ENCODE results near the gene NAT16. TPM values are rescaled to one million over a fixed set of nuclear protein-coding genes. Genes with fewer than 3 reads are reported as not detected.

The NAT16 gene
- total RNA-seq, 1 donor from 2014 or later = not detected

DNA sequence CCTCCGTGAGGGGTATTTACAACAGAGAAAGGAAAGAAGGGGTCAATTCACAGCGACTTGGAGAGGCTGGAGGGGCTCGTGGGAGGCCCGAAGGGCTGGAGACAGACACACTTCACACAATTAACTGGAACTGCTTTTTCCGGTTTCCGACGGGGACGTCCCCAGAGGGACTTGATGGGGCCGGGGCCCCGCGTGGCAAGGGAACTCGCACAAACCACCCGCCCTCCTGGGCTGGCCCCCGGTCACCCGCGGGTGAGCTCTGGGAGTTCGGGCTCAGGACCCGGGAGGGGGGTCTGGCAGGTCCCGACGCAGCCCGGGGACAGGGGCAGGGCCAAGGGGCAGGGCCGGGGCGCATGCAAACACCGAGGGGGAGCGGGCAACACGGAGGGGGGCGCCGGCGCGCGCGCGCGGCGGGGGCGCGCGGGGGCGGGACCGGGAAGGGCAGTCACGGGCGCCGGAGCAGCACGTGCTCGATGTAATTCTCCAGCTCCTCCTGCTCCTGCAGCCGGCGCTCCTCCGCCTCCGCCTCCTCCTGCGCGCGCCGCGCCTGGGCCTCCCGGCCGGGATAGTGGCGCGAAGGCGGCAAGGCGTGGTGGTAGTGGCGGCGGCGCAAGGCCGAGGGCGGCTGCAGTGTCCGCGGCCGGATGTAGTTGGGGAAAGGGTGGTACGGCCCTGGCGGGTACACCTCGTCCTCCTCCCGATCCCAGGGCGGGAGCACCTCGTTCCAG is 17.4 kb downstream of the NAT16 start:
- intact Hi-C loops (cut with micrococcal nuclease) = no loop called here

DNA sequence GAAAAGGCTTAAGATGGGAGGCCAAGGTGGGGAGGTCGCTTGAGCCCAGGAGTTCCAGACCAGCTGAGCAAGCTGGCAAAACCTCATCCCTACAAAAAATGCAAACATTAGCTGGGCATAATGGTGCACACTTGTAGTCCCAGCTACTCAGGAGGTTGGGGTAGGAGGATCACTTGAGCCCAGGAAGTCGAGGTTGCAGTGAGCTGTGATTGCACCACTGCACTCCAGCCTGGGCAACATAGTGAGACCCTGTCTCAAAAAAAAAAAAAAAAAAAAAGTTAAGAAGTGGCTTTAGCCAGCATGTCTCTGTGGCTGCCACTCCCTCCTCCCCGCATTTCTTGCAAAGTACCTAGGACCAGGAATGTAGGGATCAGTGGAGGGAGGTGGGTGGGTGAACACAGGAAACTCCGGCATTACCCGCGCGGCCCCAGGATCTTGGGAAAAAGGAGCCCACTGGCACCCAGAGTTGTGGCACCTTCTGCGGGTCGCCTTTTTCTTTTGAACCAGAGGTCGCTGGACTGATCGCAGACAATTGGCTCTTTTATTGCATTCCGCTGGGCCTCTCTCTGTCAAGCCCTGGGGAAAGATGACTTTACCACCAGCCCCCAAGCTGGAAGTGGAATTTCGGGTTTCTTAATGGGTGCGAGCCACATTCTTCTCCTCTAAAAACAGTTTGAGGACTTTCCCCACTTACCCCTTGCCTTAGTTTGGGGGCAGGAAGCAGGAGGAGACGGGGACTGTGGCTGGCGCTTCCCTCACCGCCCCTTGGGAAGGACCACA is 18.2 kb downstream of the NAT16 start:
- intact Hi-C loops (cut with micrococcal nuclease) = no loop called here

- intact Hi-C loops (cut with micrococcal nuclease) = no loop called here
Measured at GRCh38 chr7:101160910-101161309, 19.2 kb downstream of the NAT16 start.

GRCh38 chr7:101159696-101160674 is 20.1 kb downstream of the NAT16 start:
- intact Hi-C loops (cut with micrococcal nuclease) = loop anchor here (10.0 kb wide), 1 partner anchor 75 kb away; the partner anchor contains the start of gene TRIM56

DNA sequence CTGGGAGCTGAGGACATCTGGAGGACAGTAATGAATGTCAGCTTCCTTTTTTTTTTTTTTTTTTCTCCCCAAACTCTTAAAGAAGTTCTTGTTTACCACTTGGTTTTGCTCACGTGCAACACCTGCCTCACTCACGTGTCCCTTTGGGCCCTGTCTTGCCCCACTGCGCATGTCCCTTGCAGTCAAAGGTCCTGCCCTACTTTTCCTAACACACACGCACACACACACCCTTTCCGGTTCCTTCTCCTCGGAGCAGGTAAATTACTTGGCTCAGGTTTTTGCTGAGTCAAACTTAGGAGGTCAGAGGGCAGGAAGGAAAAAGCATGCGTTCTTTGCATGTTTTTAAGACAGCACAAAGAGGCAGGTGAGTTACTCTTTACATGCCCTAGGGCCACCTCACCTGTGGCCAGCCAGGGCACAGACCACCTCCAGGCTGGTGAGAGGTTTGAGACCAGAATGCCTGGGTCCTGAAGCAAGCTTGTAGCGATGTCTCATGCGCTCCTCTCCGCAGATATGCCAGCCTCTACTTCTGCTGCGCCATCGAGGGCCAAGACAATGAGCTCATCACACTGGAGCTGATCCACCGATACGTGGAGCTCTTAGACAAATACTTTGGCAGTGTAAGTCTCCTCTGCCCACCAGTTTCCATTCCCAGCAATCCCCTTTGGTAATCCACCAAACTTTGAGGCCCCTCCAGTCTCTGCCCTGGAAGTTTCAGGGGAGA is 23.1 kb downstream of the NAT16 start:
- intact Hi-C loops (cut with micrococcal nuclease) = loop anchor here (10.0 kb wide), 1 partner anchor 72 kb away; the partner anchor contains the start of gene TRIM56

DNA sequence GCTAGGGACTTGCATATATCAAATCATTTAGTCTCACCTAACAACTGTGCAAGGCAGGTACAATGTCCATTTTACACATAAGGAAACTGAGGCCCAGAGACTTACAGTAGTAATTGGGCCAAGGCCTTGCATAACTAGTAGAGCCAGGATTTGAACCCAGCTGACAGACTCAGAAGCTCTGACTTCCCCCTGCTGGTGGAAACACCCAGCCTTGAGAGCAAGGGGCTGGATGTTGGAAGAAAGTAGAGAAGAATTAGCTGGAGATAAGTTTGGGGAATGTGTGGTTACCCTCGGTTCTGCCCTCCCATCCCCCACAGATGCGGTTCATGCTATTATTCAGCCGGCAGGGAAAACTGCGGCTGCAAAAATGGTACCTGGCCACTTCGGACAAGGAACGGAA is 23.8 kb downstream of the NAT16 start:
- intact Hi-C loops (cut with micrococcal nuclease) = loop anchor here (10.0 kb wide), 1 partner anchor 71 kb away; the partner anchor contains the start of gene TRIM56

DNA sequence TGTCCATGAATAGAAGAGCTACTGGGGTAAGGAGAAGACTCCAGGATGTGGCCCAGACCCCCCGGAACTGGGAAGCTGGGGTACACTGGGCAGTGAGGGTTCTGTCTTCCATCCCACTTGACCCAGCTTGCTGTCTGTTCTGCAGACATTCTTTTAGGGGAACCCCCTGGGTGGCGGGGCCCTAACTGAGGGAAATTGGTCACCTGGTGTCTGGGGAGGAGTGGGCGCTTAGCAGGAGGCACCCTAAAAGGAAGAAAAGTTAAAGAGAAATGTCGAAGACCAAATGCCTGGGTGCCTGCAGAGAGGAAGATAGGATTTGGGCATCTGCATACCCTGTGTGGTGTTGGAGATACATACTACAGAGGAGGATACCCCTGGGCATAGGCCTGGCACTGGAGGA is 24.8 kb downstream of the NAT16 start:
- intact Hi-C loops (cut with micrococcal nuclease) = loop anchor here (10.0 kb wide), 1 partner anchor 71 kb away; the partner anchor contains the start of gene TRIM56

- intact Hi-C loops (cut with micrococcal nuclease) = loop anchor here (1.0 to 10.0 kb wide), 4 partner anchors 11 to 70 kb away; partner anchors contain the start of genes TRIM56, VGF and ZNHIT1
Measured at GRCh38 chr7:101154693-101155102, 25.4 kb downstream of the NAT16 start.

DNA sequence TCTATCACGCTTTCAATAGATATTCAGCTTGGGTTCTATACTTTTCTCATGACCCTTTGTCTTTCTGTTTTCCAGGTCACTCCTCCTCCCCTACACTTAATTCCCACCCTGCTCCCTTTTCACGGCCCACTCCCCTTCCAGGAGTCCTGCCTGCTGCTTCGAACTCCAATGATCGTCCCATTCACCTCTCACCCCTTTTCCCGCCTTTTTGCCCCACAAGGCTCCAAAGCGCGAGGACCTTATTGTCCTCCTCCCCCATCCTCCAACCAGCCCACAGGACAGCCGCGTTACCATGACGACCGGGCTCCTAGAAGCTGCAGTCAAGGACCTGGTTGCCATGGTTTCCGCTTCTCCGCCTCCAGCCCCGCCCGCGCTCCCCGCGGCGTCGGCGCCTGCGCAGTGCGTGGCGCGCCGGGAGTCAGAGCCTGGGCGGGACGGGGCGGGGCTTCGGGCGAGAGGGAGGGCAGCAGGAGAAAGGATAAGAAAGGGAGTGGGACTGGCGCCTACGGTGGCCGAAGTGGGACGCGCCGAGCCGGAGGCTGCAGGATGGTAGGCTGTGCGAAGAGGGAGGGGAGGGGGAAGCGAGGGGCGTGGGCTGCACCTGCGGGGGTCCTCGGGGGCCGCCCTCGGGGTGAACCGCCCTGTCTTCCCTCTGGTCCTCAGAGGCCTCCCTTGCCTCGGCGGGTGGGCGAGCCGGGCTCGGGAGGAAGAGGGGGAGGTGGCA is 26.0 kb downstream of the NAT16 start, which contains the start of gene AP1S1:
Gene AP1S1 (plus strand): TSS at position 508 of the 724 bp plus-strand sequence. CDS start 39 bp downstream, at position 547.
- intact Hi-C loops (cut with micrococcal nuclease) = loop anchor here (1.0 to 10.0 kb wide), 4 partner anchors 11 to 69 kb away; partner anchors contain the start of genes TRIM56, VGF and ZNHIT1

- intact Hi-C loops (cut with micrococcal nuclease) = loop anchor here (10.0 kb wide), 1 partner anchor 67 kb away; the partner anchor contains the start of gene TRIM56
Measured at GRCh38 chr7:101151908-101152651, 28.0 kb downstream of the NAT16 start.

DNA sequence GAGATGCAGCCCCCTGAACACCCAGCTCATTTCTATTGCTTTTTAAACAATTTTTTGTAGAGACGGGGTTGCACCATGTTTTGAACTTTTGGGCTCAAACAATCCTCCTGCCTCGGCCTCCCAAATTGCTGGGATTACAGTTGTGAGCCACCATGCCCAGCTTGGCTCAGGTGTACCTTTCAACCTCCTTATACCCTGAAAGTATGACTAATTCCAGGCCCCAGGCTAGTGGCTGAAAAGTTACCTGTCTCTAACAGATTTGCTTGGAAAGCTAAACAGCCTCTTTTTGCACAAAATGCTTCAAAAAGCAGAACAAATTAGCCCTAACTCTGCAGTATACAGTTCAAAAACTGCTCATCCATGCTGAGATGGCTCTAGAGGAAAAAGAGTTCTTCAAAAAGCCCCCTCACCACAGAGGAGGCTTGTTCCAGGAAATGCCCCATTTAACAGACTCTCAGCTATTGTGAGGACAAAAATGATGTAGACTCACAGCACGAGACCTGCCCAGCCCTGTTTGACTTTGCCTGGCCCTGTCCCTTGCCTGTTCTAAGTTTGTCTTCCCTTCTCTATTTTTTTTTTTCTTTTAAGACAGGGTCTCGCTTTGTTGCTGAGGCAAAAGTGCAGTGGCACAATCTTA is 39.2 kb downstream of the NAT16 start:
- intact Hi-C loops (cut with micrococcal nuclease) = no loop called here

- intact Hi-C loops (cut with micrococcal nuclease) = no loop called here
Measured at GRCh38 chr7:101140339-101140699, 39.8 kb downstream of the NAT16 start.

DNA sequence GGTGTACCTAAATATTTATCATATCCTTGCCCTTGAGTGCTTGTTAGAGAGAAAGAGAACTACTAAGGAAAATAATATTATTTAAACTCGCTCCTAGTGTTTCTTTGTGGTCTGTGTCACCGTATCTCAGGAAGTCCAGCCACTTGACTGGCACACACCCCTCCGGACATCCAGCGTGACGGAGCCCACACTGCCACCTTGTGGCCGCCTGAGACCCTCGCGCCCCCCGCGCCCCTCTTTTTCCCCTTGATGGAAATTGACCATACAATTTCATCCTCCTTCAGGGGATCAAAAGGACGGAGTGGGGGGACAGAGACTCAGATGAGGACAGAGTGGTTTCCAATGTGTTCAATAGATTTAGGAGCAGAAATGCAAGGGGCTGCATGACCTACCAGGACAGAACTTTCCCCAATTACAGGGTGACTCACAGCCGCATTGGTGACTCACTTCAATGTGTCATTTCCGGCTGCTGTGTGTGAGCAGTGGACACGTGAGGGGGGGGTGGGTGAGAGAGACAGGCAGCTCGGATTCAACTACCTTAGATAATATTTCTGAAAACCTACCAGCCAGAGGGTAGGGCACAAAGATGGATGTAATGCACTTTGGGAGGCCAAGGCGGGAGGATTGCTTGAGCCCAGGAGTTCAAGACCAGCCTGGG is 41.8 kb downstream of the NAT16 start:
- intact Hi-C loops (cut with micrococcal nuclease) = loop anchor here (1.0 kb wide), 1 partner anchor 16 kb away; the partner anchor contains the start of gene AP1S1

GRCh38 chr7:101137651-101138212 is 42.4 kb downstream of the NAT16 start:
- intact Hi-C loops (cut with micrococcal nuclease) = loop anchor here (1.0 kb wide), 1 partner anchor 17 kb away; the partner anchor contains the start of gene AP1S1

DNA sequence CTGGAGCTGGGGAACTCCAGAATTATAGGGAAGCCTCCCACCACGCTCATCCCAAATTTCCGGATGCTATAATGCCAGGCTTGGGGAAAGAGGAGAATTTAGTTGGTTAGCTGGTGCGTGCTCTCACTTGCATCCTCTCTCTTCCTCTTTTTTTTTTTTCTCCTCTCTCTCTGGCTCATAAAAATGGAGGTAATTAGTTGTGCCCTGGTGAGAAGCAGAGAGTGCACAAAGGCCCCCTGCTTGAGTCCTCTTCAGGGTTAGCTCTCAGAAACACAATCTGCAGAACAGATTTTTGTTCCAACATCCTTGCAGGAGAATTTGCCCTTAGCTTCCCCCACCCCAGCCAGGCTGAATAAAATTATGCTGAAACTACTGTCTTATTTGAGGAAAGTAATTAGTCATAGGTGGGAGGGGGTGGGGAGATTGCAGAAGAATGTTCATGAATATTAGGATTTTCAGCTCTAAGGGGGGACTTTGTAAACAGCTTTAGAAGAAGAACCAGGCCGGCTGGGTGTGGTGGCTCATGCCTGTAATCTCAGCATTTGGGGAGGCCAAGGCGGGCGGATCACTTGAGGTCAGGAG is 45.6 kb downstream of the NAT16 start:
- intact Hi-C loops (cut with micrococcal nuclease) = no loop called here

DNA sequence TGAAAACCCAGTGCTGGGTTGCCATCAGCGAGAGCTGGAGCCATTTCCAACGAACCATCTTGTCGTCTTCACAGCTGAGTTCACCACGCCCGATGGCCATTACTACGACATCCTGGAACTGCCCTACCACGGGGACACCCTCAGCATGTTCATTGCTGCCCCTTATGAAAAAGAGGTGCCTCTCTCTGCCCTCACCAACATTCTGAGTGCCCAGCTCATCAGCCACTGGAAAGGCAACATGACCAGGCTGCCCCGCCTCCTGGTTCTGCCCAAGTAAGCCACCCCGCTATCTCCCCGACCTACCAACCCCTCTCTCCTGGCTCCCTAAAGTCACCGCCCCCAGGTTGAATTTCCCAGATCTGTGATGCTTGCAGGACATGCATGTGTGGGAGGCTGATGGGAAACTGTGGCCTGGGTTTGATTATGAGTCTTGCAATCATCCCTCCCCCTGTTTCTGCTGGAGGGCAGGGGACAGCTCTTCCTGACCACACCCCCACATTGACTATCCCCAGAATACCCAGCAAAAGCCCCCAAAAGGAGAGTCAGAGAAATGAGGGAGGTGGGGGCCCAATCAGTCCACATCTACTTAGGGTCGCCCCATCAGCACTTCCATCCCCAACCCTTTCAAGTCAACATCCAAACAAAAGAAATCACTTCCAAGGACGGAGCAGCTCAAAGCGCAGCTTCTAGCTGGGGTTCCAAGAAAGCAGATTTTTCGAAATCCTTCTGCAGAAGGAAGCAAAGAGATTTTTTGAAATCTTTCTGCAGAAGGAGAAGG is 46.3 kb downstream of the NAT16 start:
- intact Hi-C loops (cut with micrococcal nuclease) = no loop called here

Data from T-helper 2 cell treated with Interferon-gamma antibody and Interleukin-4, amounts not matched to agents 100 ng/mL and 5 ng/mL, for 36 hours (primary cell).